AG04449 (cell line): ENCODE results near the gene KCNN1.

Experiments used
- CTCF ChIA-PET: fragments of 350-600 bp; formaldehyde crosslinking; extraction: SDS; loops from one replicate; lab custom pipeline; 2021; ENCODE audit warnings: antibody characterized with exemption; lab: Yijun Ruan, JAX
- POLR2A ChIA-PET: fragments of 400-600, 350-600 bp; formaldehyde crosslinking; extraction: SDS; loops from one replicate; lab custom pipeline; 2020; ENCODE audit warnings: antibody characterized with exemption, inconsistent platforms; lab: Yijun Ruan, JAX
- DNase-seq: peaks from one replicate; pipeline ENCODE4 v3.0.0-alpha.2; 2010; ENCODE audit warnings: low read depth, low spot score
- H3K4me3 ChIP-seq: 2 replicates; pipeline ENCODE4 v1.5.1; 2011; ENCODE audit warnings: low read depth, mild to moderate bottlenecking, control low read depth, low read length
- CTCF ChIP-seq: IDR thresholded peaks from one replicate; pipeline ENCODE4 v1.5.1; 2011; ENCODE audit warnings: mild to moderate bottlenecking, moderate library complexity, low read length, control low read depth, inconsistent platforms; ENCODE audit not compliant: insufficient read depth; ENCODE audit errors: missing control alignments

The KCNN1 gene

GRCh38 chr19:17931532-17932191, 35.2 kb upstream of the KCNN1 start:
- no peak for TF ChIP-seq CTCF
- H3K4me3 ChIP-seq, result peak overlapping the region; percentile 84
- ChIA-PET POLR2A (interaction anchor here (0.5 to 1.6 kb wide), 3 partner anchors 57 to 70 kb away, joined by 3 to 14 read pairs (median 5); no protein-coding TSS in a partner anchor), CTCF (interaction anchor here (0.6 to 24.2 kb wide), 15 partner anchors 8 to 197 kb away, joined by 3 to 666 read pairs (median 8); partner anchors contain the start of genes ARRDC2, RPL18A and SLC5A5)
- DNase-seq, result no peak

- ChIA-PET CTCF (interaction anchor here (0.8 to 24.2 kb wide), 17 partner anchors 10 to 232 kb away, joined by 3 to 666 read pairs (median 7); partner anchors contain the start of genes ARRDC2, RPL18A and SLC5A5), POLR2A (interaction anchor here (0.8 to 1.6 kb wide), 4 partner anchors 63 to 73 kb away, joined by 3 to 16 read pairs (median 10); partner anchors contain the start of gene RPL18A)
- peak within 1 kb of the TSS; percentile 84 for H3K4me3 ChIP-seq
- peak; percentile 38 for DNase-seq
- peak; percentile 97 for TF ChIP-seq CTCF
Observed at GRCh38 chr19:17932485-17933338, 34.2 kb upstream of the KCNN1 start, which contains the start of gene CCDC124. TSS of gene CCDC124 (plus strand) at chr19:17933015. CDS start at chr19:17936421, 3,406 bp downstream.

- H3K4me3 ChIP-seq, result peak overlapping the region; percentile 84
- ChIA-PET CTCF (interaction anchor here (0.7 to 24.2 kb wide), 18 partner anchors 11 to 231 kb away, joined by 3 to 666 read pairs (median 6); partner anchors contain the start of genes ARRDC2, RPL18A and SLC5A5), POLR2A (interaction anchor here (0.8 to 1.6 kb wide), 3 partner anchors 63 to 74 kb away, joined by 6 to 16 read pairs (median 14); partner anchors contain the start of gene RPL18A)
- no peak for DNase-seq
- TF ChIP-seq CTCF, result no peak
Observed at GRCh38 chr19:17933414-17934129, 33.3 kb upstream of the KCNN1 start.

- no peak overlapping the region for H3K4me3 ChIP-seq
- ChIA-PET POLR2A (no interaction called here), CTCF (interaction anchor here (1.0 to 24.2 kb wide), 5 partner anchors 9 to 76 kb away, joined by 4 to 666 read pairs (median 35); partner anchors contain the start of genes ARRDC2, RPL18A and SLC5A5)
- no peak for TF ChIP-seq CTCF
- DNase-seq, result no peak
Observed at GRCh38 chr19:17936379-17936778, 30.5 kb upstream of the KCNN1 start.

GRCh38 chr19:17937371-17937900, 29.5 kb upstream of the KCNN1 start:
- H3K4me3 ChIP-seq, result no peak overlapping the region
- ChIA-PET CTCF (interaction anchor here (0.7 to 24.2 kb wide), 28 partner anchors 8 to 214 kb away, joined by 3 to 666 read pairs (median 4); partner anchors contain the start of genes ARRDC2, RPL18A and SLC5A5), POLR2A (interaction anchor here (0.9 to 1.1 kb wide), 2 partner anchors 59 to 78 kb away, joined by 4 read pairs; partner anchors contain the start of gene RPL18A)
- no peak for DNase-seq
- TF ChIP-seq CTCF, result no peak
